Measurements from ENCODE around the gene NCOR2. TPM values are rescaled to one million over a fixed set of nuclear protein-coding genes. Genes with fewer than 3 reads are reported as not detected.

Gene NCOR2
- total RNA-seq, 1 donor from 2014 or later: 109 TPM

DNA sequence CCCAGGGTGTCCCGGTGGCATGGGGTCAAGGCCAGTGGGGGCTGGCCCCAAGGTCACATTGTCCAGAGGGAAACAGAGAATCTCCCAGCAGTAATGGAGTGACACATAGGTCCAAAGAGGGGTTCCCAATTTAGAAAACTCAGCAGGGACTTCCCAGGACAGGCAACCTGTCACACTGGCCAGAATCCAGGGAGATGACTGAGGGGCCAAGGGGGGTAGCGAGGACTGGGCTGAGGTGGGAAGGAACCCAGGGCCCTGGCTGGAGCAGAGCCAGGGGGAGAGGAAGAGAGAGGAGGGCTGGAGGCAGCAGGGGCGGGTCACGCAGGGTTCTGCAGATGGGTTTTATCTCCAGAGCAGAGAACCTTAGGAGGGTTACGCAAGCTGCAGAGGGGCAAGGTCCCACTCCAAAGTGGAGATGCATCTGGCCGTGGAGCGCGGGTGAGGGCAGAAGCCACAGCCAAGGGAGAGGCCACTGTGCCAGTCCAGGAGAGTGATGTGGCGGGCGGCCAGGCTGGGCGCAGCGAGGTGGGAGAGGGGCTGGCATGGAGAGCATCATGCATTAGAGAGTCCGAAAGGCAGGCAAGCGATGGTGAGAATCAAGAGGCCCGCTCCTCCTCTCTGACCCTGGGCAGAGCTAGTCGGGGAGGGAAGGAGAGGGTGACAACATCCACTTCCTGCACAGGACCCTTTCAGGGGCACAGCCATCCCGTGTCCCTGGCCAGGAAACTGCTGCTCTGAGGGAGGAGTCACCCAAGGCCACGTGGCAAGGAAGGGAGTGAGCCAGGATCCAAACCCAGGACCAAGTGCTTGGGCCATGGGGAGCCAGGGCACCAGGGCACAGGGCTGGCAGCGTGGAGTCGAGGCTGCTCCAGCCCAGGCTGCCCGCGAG, 29.0 kb downstream of the NCOR2 start:
- Mint-ChIP-seq H3K27ac (no peak overlapping the region), H3K9me3 (no peaks in the 10 kb centered on the region), H3K4me3 (ENCODE audit: low read depth) (no peak overlapping the region), H3K4me1 (ENCODE audit: low read depth) (peaks cover 8% of the 10 kb centered on the region), H3K36me3 (ENCODE audit: low read depth) (no peaks in the 10 kb centered on the region), H3K27me3 (ENCODE audit: low read depth) (no peaks in the 10 kb centered on the region)
- DNase-seq (ENCODE audit: low spot score): no peak
- intact Hi-C loops (cut with micrococcal nuclease): no loop called here

DNA sequence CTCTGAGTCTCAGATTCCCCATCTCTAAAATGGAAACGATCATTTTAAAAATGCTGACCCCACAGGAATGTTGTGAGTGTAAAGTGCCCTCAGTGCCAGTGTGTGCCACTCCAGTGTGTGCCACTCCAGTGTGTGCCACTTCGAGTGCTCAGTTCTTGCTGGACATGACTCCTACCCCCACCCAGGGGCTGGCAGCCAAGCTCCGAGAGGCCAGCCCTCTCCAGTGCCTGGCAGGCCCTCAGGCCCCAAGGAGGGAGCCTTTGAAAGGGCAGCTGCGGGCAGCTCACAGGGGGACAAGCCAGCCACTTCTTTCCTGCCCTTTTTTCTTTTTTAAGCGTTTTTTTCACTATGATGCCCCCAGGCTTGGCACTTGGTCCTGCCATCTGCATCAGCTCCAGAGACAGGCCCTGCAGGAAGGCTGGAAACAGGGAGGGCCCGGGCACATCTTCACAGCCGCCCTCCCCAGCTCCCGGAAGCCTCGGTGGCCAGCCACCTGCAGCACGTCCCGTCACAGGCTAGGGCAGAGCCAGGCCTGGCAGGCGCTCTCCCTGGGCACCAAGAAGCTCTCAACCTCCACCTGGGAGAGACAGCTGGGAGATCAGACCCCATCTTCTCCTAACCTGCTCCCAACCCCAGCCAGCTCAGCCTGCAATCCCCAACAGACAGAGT, 29.8 kb downstream of the NCOR2 start:
- Mint-ChIP-seq H3K4me1 (ENCODE audit: low read depth) (peaks cover 8% of the 10 kb centered on the region), H3K27ac (no peak overlapping the region), H3K27me3 (ENCODE audit: low read depth) (no peaks in the 10 kb centered on the region), H3K9me3 (no peaks in the 10 kb centered on the region), H3K4me3 (ENCODE audit: low read depth) (no peak overlapping the region), H3K36me3 (ENCODE audit: low read depth) (no peaks in the 10 kb centered on the region)
- DNase-seq (ENCODE audit: low spot score): no peak
- intact Hi-C loops (cut with micrococcal nuclease): no loop called here

DNA sequence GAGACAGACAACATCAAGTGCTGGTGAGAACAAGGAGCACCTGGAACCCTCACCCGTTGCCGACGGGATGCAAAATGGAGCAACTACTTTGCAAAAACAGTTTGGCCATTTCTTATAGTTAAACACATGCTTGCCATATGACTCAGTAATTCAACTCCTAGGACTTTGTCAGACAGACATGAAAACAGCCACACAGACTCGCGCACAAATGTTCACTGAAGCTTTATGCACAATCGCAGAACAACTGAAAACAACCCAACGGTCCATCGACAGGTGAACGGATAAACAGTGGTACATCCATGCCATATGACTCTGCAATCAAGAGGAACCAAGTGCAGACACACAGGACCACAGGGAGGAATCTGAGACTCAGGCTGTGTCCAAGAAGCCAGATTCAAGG, 30.8 kb downstream of the NCOR2 start:
- intact Hi-C loops (cut with micrococcal nuclease): no loop called here
- DNase-seq (ENCODE audit: low spot score): no peak
- Mint-ChIP-seq H3K27me3 (ENCODE audit: low read depth) (no peaks in the 10 kb centered on the region), H3K27ac (no peak overlapping the region), H3K9me3 (no peaks in the 10 kb centered on the region), H3K4me1 (ENCODE audit: low read depth) (peaks cover 8% of the 10 kb centered on the region), H3K4me3 (ENCODE audit: low read depth) (no peak overlapping the region), H3K36me3 (ENCODE audit: low read depth) (no peaks in the 10 kb centered on the region)

DNA sequence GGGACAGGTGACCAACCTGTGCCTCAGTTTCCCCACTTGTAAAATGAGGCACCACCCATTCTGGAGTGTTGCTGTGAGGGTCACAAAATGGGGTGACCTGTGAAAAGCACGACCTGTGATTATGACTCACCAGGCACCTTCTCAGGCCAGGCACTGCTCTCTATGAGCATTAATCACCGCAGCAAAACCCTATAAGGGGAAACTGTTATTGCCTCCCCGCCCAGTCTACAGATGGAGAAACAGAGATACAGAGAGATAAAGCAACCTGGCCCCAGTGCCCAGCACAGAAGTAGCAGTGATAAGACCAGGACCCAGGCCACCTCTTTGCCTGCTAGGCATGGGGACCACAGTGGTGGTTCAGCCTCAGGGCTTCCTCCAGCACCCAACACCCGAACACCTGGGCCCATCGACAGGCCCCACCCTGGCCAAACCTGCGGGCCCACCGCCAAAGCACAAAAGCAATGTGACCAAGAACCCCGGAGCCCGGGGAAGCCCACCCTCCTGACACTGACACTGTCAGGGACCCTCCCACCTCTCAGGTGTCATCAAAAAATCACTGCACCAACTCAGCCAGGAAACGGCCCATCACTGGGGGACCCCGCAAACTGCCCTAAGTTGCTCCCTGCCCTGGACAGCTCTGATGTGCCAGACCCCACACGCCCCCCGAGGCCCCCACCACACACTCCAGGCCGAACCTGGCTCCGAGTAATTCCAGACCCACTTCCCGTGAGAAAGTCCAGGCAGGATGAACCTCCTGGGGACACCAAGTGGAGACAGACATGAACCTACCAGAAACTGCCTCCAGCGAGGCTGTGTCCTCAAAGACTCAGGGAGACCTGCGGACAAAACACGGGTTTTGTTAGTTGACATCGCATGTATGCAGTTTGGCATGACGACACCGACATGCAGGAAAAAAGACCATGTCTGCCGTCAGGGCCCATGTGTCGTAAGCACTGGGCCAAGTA, 32.4 kb downstream of the NCOR2 start:
- Mint-ChIP-seq H3K27me3 (ENCODE audit: low read depth) (no peaks in the 10 kb centered on the region), H3K4me1 (ENCODE audit: low read depth) (peaks cover 8% of the 10 kb centered on the region), H3K9me3 (no peaks in the 10 kb centered on the region), H3K4me3 (ENCODE audit: low read depth) (no peak overlapping the region), H3K36me3 (ENCODE audit: low read depth) (no peaks in the 10 kb centered on the region), H3K27ac (no peak overlapping the region)
- no peak for DNase-seq (ENCODE audit: low spot score)
- intact Hi-C loops (cut with micrococcal nuclease): no loop called here

DNA sequence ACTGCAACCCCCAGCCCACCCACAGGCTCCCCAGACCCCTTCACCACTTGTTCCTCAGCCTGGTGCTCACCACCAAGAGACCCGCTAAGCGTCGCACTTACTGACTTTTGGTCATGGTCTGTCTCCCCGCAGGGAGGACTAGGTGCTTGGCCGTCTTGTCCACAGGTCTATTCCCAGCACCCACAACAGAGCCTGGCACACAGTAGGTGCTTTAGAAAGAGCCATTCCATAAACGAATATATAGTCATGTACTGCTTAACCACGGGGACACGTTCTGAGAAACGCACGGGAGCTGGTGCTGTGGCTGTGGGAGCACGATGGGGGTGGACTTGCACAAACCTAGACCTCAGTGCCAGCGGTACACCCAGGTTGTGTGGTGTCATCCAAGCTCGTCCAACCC, 34.0 kb downstream of the NCOR2 start:
- Mint-ChIP-seq H3K4me1 (ENCODE audit: low read depth) (peaks cover 3% of the 10 kb centered on the region), H3K36me3 (ENCODE audit: low read depth) (no peaks in the 10 kb centered on the region), H3K4me3 (ENCODE audit: low read depth) (no peak overlapping the region), H3K9me3 (no peaks in the 10 kb centered on the region), H3K27me3 (ENCODE audit: low read depth) (no peaks in the 10 kb centered on the region), H3K27ac (no peak overlapping the region)
- intact Hi-C loops (cut with micrococcal nuclease): no loop called here
- DNase-seq (ENCODE audit: low spot score): no peak

DNA sequence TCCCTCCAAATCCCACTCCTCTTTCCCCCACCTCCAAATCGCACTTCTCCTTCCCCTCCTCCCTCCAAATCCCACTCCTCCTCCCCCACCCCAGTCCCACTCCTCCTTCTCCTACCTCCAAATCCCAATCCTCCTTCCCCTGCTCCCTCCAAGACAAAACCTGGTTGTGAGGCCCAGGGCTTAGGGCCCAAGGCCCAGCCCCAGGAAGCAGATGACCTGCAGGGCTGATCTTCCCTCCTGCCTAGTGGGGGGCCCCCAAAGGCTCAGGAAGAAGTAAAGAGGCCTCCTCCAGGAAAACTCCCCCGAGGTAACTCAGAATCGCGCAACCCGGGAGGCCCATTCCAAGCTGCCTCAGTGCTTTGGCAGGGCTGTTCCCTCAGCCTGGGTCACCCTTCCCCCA, 34.4 kb downstream of the NCOR2 start:
- no peak overlapping the region for H3K4me3 Mint-ChIP-seq (ENCODE audit: low read depth)
- H3K27me3 Mint-ChIP-seq (ENCODE audit: low read depth): no peaks in the 10 kb centered on the region
- H3K4me1 Mint-ChIP-seq (ENCODE audit: low read depth): peaks cover 3% of the 10 kb centered on the region
- H3K36me3 Mint-ChIP-seq (ENCODE audit: low read depth): no peaks in the 10 kb centered on the region
- no peak overlapping the region for H3K27ac Mint-ChIP-seq
- intact Hi-C loops (cut with micrococcal nuclease): no loop called here
- DNase-seq (ENCODE audit: low spot score): no peak
- H3K9me3 Mint-ChIP-seq: no peaks in the 10 kb centered on the region

DNA sequence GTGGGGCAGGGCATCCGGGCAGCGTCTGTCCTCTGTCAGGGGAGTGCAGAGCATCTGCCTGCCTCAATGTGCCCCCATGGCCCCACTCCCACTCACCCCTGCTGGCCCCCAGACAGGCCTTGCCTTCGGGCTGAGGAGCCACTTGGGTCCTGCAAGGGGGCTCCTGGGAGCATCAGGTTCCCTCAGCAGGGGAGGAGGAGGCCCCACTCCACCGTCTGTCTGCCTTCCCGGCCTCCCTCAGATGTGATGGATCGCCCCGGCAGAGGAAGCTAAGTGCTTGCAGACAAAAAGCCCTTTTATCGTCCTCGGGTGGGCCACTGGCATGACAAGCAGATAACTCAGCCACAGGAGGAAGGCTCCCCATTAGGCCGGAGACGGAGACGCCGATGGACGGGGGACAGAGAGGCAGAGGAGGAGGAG, 35.1 kb downstream of the NCOR2 start:
- intact Hi-C loops (cut with micrococcal nuclease): no loop called here
- Mint-ChIP-seq H3K27me3 (ENCODE audit: low read depth) (no peaks in the 10 kb centered on the region), H3K4me1 (ENCODE audit: low read depth) (peaks cover 3% of the 10 kb centered on the region), H3K9me3 (no peaks in the 10 kb centered on the region), H3K27ac (no peak overlapping the region), H3K4me3 (ENCODE audit: low read depth) (no peak overlapping the region), H3K36me3 (ENCODE audit: low read depth) (no peaks in the 10 kb centered on the region)
- no peak for DNase-seq (ENCODE audit: low spot score)

DNA sequence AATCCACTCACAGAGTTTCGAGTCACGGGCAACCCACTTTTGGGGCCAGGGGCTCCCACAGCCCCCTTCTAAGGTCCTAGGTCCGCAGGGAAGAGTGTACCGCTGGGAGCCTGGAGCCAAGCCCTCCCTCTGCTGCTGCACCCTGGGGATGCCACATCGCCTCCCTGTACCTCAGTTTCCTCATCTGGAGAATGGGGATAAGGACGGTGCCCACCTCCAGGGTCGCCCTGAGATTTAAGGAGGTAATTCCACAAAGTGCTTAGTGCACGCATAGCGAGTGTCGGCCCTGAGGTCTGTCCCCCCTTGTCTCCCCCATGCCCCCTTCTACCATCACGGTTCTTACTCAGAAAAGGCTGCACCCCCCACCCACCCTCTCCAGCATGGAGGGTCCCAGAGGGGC, 35.5 kb downstream of the NCOR2 start:
- Mint-ChIP-seq H3K4me3 (ENCODE audit: low read depth) (no peak overlapping the region), H3K4me1 (ENCODE audit: low read depth) (peaks cover 3% of the 10 kb centered on the region), H3K36me3 (ENCODE audit: low read depth) (no peaks in the 10 kb centered on the region), H3K9me3 (no peaks in the 10 kb centered on the region), H3K27ac (no peak overlapping the region), H3K27me3 (ENCODE audit: low read depth) (no peaks in the 10 kb centered on the region)
- intact Hi-C loops (cut with micrococcal nuclease): no loop called here
- no peak for DNase-seq (ENCODE audit: low spot score)

DNA sequence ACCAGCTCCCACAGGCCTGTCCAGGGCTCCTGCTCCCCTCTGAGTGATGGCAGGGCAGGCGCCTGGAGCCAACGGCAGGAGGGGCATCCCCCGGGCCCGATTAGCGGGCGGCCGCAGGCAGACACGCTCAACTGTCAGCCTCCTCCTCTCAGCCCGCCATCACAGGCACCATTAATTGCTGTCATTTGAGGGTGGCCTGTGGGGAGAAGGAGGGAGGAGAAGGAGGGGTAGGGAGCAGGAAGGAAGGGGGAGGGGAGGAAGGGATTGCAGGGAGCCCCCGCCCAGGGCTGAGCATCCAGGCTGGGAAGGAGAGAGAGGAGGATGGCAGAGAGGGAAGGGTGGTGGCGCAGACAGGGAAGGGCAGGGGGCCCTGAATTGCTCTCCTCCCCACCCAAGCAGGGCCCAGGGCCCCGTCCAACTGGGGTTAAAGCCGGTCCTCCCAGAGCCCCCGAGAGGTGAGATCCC, 36.1 kb downstream of the NCOR2 start:
- DNase-seq (ENCODE audit: low spot score): no peak
- no peaks in the 10 kb centered on the region for H3K4me1 Mint-ChIP-seq (ENCODE audit: low read depth)
- H3K4me3 Mint-ChIP-seq (ENCODE audit: low read depth): no peak overlapping the region
- intact Hi-C loops (cut with micrococcal nuclease): no loop called here
- no peaks in the 10 kb centered on the region for H3K27me3 Mint-ChIP-seq (ENCODE audit: low read depth)
- no peaks in the 10 kb centered on the region for H3K36me3 Mint-ChIP-seq (ENCODE audit: low read depth)
- no peak overlapping the region for H3K27ac Mint-ChIP-seq
- H3K9me3 Mint-ChIP-seq: no peaks in the 10 kb centered on the region

DNA sequence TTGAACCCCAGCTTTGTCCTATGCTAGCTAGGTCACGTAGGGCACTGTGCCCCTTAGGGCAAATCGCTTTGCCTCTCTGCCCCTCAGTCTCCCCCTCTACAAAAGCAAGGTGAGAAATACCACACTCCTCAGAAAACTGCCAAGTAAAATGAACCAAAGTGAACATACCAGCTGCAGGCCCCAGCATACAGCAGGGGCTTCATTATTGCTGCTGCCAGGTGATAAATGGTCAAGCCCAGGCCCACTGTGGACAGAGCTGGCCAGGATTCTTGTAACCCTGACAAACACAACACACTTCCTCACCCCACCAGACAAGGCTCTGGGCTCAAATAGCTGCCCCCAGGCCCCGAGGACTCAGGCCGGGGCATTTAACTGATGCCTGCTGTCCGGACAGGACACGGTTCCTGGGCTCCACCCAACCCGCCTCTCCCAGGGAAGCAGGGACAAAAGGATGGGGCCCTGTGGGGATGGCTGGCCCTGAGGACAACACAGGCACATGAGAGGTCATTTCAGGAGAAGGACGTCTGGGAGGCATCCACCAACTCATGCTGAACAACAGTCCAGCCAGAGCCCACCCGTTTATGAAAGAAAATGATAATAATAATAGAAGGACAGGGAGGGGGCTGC, 36.7 kb downstream of the NCOR2 start:
- no peak for DNase-seq (ENCODE audit: low spot score)
- H3K4me3 Mint-ChIP-seq (ENCODE audit: low read depth): no peak overlapping the region
- no peaks in the 10 kb centered on the region for H3K36me3 Mint-ChIP-seq (ENCODE audit: low read depth)
- no peak overlapping the region for H3K27ac Mint-ChIP-seq
- H3K4me1 Mint-ChIP-seq (ENCODE audit: low read depth): no peaks in the 10 kb centered on the region
- no peaks in the 10 kb centered on the region for H3K9me3 Mint-ChIP-seq
- H3K27me3 Mint-ChIP-seq (ENCODE audit: low read depth): no peaks in the 10 kb centered on the region
- intact Hi-C loops (cut with micrococcal nuclease): no loop called here

DNA sequence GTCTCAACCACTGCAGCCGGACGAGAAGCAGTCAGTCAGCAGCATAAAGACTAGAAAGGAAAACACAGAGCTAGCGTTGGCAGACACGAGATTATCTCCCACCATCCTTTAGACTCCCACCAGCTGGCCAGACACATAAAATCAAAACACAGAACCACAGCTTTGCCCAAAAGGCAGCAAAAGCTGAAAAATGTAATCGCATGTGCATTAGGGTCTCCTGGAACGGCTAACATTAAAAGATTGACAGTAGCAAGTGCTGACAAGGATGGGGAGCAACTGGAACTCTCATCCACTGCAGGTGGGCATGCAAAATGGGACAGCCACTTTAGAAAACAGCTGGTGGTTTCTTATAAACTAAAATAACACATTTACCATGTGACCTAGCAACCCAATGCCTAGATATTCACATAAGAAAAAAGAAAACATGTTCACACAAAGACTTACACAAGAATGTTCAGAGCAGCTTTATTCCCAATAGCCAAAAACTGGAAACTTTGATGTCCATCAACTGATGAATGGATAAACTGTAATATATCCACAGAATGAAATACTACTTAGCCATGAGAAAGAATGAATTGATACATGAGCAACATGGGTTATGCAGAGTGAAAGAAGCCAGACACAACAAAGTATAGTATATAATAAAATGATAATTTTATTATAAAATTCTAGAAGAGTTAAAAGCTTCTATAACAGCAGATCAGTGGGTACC, 37.7 kb downstream of the NCOR2 start:
- peaks cover 1% of the 10 kb centered on the region for H3K4me1 Mint-ChIP-seq (ENCODE audit: low read depth)
- H3K4me3 Mint-ChIP-seq (ENCODE audit: low read depth): no peak overlapping the region
- no peaks in the 10 kb centered on the region for H3K9me3 Mint-ChIP-seq
- no peak overlapping the region for H3K27ac Mint-ChIP-seq
- no peak for DNase-seq (ENCODE audit: low spot score)
- H3K27me3 Mint-ChIP-seq (ENCODE audit: low read depth): no peaks in the 10 kb centered on the region
- no peaks in the 10 kb centered on the region for H3K36me3 Mint-ChIP-seq (ENCODE audit: low read depth)
- intact Hi-C loops (cut with micrococcal nuclease): no loop called here

Measured in activated T-helper 2 cell treated with anti-CD3 and anti-CD28 coated beads, Interferon-gamma antibody, Interleukin-2, Interleukin-4, amounts not matched to agents 10 μg/mL and 5 μg/mL and 100 μg/mL, durations not matched to agents 14 hours and 24 hours and 36 hours (primary cell).